Measurements from ENCODE around the gene POLD3. TPM values are rescaled to one million over a fixed set of nuclear protein-coding genes. Genes with fewer than 3 reads are reported as not detected.

Gene POLD3
- total RNA-seq, 1 donor from 2014 or later = 16.3 TPM

- CTCF ChIA-PET = no interaction called here
- Mint-ChIP-seq H3K9me3 (peaks cover 17% of the 10 kb centered on the region), H3K4me1 (no peaks in the 10 kb centered on the region), H3K27me3 (no peaks in the 10 kb centered on the region), H3K36me3 (ENCODE audit: low read depth) (peaks cover 12% of the 10 kb centered on the region), H3K4me3 (no peak overlapping the region), H3K27ac (no peak overlapping the region)
- TF ChIP-seq CTCF (IDR thresholded peaks at IDR 0.05) = no peak
- POLR2A ChIA-PET = no interaction called here
- ATAC-seq (ENCODE audit: low read depth) (no peak), DNase-seq (no peak)
- intact Hi-C loops (cut with micrococcal nuclease) = no loop called here
These were observed 70.9 kb downstream of the POLD3 start for GRCh38 chr11:74663315-74663714.

GRCh38 chr11:74669211-74670160, 77.1 kb downstream of the POLD3 start:
- Mint-ChIP-seq H3K9me3 (no peaks in the 10 kb centered on the region), H3K36me3 (ENCODE audit: low read depth) (no peaks in the 10 kb centered on the region), H3K27ac (no peak overlapping the region), H3K4me3 (no peak overlapping the region), H3K27me3 (no peaks in the 10 kb centered on the region), H3K4me1 (no peaks in the 10 kb centered on the region)
- ChIA-PET POLR2A (no interaction called here), CTCF (no interaction called here)
- ATAC-seq (ENCODE audit: low read depth) (no peak), DNase-seq (no peak)
- no peak for TF ChIP-seq CTCF (IDR thresholded peaks at IDR 0.05)
- intact Hi-C loops (cut with micrococcal nuclease) = no loop called here

DNA sequence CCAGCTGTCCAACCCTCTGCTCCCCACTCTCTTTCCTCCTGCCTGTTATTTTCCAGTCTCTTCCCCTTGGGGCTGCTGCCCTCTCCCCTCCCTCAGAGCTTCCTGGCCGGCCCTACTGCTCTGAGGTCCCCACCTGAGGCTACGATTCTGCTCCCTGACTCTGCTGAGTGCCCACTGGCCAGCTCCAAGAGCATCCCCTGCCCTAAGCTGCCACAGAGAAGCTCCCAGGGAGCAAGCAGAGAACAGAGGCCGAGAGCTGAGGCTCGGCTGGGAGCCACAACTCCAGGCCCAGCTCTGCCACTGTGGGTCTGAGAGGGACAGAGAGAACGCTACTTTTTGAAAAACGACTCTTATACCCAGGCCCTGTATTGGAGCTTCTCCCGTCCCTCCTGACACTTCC, 77.8 kb downstream of the POLD3 start:
- no peak for TF ChIP-seq CTCF (IDR thresholded peaks at IDR 0.05)
- CTCF ChIA-PET = no interaction called here
- ATAC-seq (ENCODE audit: low read depth) = no peak

DNA sequence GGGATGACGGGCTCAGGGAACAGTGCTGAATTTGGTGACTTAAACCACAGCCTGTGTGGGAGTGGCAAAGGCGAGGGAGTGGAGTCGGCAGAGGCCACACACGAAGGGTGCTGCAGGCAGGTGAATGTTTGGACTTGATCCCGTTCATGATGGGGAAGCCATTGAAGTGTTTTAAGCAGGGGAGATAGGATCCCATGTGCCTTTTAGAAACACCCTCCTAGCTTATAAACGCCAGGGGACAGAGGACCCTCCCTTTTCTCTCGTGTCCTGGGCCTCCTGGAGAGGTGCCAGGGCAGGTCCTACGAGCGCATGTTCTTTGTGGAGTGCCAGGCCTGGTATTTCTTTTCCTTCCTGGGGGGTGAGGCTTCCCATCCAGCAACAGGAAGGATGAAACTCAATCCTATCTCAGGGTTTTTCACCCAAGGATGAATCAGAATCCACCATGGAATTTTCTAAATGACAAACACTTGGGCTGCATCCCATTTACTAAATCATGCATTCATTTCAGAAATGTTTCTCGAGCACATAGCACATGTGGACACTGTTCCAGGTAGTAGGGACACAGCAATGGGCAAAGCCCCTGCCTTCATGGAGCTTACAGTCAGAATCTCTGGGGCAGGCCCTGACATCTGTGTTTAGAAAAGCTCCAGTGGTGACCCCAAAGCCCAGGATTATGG, 79.3 kb downstream of the POLD3 start:
- Mint-ChIP-seq H3K4me3 (no peak overlapping the region), H3K27me3 (no peaks in the 10 kb centered on the region), H3K36me3 (ENCODE audit: low read depth) (no peaks in the 10 kb centered on the region), H3K4me1 (no peaks in the 10 kb centered on the region), H3K27ac (no peak overlapping the region), H3K9me3 (no peaks in the 10 kb centered on the region)
- TF ChIP-seq CTCF (IDR thresholded peaks at IDR 0.05) = no peak
- DNase-seq (no peak), ATAC-seq (ENCODE audit: low read depth) (no peak)
- intact Hi-C loops (cut with micrococcal nuclease) = no loop called here
- ChIA-PET POLR2A (no interaction called here), CTCF (no interaction called here)

More for the DNA sequence above, 77.8 kb downstream of the POLD3 start:
- H3K9me3 Mint-ChIP-seq = no peaks in the 10 kb centered on the region
- H3K27me3 Mint-ChIP-seq = no peaks in the 10 kb centered on the region
- H3K27ac Mint-ChIP-seq = no peak overlapping the region
- H3K36me3 Mint-ChIP-seq (ENCODE audit: low read depth) = no peaks in the 10 kb centered on the region
- DNase-seq = no peak
- no peaks in the 10 kb centered on the region for H3K4me1 Mint-ChIP-seq
- H3K4me3 Mint-ChIP-seq = no peak overlapping the region
- POLR2A ChIA-PET = no interaction called here
- intact Hi-C loops (cut with micrococcal nuclease) = no loop called here

- Mint-ChIP-seq H3K27ac (no peak overlapping the region), H3K9me3 (no peaks in the 10 kb centered on the region), H3K36me3 (ENCODE audit: low read depth) (no peaks in the 10 kb centered on the region), H3K27me3 (no peaks in the 10 kb centered on the region), H3K4me1 (no peaks in the 10 kb centered on the region), H3K4me3 (no peak overlapping the region)
- intact Hi-C loops (cut with micrococcal nuclease) = no loop called here
- no peak for TF ChIP-seq CTCF (IDR thresholded peaks at IDR 0.05)
- ATAC-seq (ENCODE audit: low read depth) (no peak), DNase-seq (no peak)
- POLR2A ChIA-PET = no interaction called here
- CTCF ChIA-PET = no interaction called here
These were observed 80.1 kb downstream of the POLD3 start for GRCh38 chr11:74672332-74672955.
